Measurements from ENCODE around the gene SPDEF.

Gene SPDEF

DNA sequence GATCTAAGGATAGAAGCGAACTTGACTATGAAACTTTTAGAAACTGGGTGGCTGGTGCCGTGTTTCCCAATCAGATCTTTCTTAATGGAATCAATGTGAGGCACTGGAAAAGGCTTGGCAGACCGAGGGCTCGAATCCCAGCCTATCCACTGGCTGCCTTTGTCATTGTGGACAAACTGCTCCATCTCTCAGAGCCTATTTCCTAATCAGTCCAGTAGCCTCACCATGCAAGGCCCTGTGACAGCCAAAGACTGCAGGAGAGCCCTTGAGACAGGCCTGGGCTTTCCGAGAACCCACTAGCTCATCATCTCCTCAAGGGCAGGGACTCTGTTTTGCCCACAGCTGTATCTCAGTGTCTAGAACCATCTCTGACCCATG is 43.4 kb downstream of the SPDEF start:
- no peak for DNase-seq

- DNase-seq: no peak
These were observed 44.0 kb downstream of the SPDEF start for GRCh38 chr6:34511915-34512737.

GRCh38 chr6:34511214-34511914 is 44.8 kb downstream of the SPDEF start:
- DNase-seq: no peak

DNA sequence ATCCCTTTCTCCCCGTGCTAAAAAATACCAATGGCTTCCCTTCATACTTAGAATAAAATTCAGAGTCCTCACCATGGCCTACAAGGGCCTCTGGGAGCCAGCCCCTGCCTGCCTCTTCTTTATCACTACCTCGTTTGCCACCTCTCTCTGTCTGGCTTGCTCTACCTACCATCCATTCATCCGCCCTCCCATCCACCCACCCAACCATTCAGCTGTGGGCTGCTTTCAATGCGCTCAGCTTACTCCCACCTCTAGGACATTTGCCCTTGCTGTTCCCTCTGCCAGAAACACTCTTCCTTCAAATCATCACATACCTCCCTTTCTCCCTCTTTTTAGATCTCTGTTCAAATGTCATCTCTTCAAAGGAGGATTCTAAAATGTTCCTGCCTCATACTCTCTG is 45.8 kb downstream of the SPDEF start:
- DNase-seq: no peak

- no peak for DNase-seq
These were observed 46.3 kb downstream of the SPDEF start for GRCh38 chr6:34509782-34510181.

- DNase-seq: no peak
These were observed 47.7 kb downstream of the SPDEF start for GRCh38 chr6:34508425-34508824.

GRCh38 chr6:34506718-34507117 is 49.4 kb downstream of the SPDEF start:
- DNase-seq: no peak

DNA sequence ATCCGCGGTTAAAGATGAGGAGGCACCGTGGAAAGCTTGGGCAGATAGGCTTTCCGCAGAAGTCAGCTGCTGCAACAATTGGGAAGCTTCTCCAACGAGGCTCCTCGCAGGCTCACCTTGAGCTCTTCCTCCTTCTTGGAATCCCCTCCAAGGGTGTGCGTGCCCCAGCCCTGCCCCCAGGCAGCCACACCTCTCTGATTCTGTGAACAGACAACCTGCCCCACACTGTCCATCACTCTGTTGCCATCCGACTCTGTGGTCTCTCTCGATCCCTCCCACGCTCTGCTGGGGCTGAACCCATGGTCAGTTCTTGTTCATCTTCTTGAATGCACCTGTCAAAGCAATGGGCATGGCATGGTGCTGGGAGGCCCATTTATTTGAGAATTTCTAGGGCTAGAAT is 58.7 kb downstream of the SPDEF start:
- DNase-seq: no peak

DNA sequence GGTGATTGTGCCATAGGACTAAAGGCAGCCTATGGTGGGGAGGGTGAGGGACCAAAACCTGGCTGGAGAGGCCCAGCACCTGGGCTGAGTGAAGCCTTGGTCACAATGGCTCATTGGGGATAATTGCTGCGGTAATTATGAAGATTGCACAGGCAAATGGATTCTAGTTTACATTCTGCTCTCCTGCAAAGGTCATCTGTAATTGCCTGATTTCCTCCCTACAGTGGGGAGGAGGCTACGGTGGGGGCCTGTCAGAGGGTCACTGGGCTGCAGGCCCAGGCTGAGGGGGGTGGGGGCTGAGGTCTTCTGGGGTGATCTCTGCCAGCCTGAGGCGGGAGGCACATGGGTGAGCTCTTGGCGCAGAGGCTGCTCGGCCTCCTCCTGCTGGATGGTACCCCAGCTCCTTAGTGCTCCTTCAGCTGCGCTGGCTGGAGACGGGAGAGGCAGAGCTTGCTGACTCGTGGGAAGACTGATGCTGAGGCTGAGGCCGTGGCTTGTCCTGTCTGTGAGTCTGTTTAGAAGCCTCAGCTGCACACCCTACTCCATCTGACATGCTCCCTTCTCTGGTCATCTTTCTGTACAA is 59.9 kb downstream of the SPDEF start:
- no peak for DNase-seq

GRCh38 chr6:34494973-34495372 is 61.2 kb downstream of the SPDEF start:
- DNase-seq: no peak

DNA sequence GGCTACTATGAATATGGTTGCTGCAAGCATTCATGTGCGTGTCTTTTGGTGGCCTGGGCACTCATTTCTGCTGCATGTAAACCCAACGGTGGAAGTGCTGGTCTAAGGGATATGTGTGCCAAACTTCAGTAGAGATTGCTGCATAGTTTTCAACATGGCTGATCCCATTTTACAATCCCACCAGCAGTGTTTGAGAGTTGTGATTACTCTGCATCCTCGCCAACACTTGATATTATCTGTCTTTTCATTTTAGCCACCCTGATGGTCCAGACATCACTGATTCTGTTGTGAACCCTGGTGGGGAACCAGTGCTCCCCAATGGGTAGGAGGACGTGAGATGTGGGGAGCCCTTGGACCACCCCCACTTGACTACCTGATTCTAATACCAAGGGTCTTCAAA is 62.8 kb downstream of the SPDEF start:
- DNase-seq: no peak

- DNase-seq: no peak
These were observed 65.1 kb downstream of the SPDEF start for GRCh38 chr6:34491091-34491430.

DNA sequence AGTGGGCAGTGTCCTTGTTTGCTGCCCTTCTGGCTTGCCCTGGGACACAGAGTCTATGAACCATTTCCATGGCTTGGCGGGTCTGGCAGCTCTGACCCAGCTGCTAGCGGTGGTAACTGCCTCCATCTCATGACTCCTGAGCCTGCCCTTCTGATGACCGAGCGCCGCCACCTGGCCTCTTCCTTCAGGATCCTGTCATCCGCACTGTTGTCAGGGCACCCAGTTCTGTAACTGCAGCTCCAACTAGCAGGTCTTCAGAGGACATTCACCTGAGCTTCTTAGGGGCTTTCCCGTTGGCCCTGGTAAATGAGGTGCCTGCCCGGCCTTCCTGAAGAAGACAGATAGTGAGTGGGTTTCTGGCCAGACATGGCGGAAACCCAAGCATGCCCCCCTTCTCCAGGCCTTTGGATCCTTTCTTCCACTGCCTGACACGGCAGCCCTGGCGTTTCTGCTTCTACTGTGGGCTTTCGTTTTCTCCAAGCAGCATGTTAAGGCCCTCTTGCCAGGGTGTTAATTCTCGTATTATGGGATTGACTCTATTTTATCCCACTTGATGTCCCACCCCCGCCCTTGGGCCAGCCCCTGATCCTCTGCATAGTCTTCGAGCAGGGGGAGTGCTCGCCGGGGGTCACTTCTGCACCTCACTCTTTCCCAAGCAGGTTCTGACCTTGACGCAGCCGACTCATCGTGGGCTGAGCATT is 65.6 kb downstream of the SPDEF start:
- no peak for DNase-seq

DNA sequence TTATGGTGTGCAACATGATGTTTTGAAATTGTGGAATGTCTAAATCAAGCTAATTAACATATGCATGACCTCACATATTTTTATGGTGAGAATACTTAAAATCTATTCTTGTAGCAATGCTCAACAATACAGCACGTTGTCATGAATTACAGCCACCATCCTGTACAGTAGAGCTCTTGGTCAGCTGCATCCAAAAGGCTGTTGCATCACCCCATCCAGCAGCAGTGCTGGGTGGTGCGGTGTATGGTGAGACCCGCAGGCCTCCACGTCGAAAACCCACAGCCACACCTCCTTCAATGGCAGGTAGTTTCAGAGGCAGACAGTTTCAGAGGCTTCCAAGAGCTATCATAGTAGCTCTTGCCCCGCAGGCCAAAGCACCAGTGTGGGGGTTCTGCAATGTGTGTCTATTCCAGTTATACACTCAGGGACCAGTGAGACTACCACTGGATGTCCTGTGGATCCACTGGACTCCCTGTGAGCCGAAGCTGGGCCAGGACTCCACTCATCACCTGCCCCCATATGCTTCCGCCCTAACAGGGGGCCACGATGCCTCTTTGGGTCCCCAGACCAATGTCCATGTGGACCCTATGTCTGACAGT is 66.8 kb downstream of the SPDEF start:
- DNase-seq: no peak

All from activated effector memory CD4-positive, alpha-beta T cell treated with Interleukin-2 at 50 U/mL for 16 hours (primary cell).